BE2C (cell line): ENCODE results near the gene CES3.
"Not testable (repeated sequence)": the region's sequence is repeated elsewhere in the genome, so short reads cannot be mapped to it uniquely, and the experiment has no call there.

Experiments
- DNase-seq: peaks from one replicate; pipeline ENCODE4 v3.0.0-alpha.2; 2020
- H3K27me3 ChIP-seq: fragments of 250-450 bp; sonication (Bioruptor Pico); 2 replicates; pipeline ENCODE4 v1.5.1; 2020; ENCODE audit warnings: mild to moderate bottlenecking
- H3K36me3 ChIP-seq: fragments of 250-450 bp; sonication (Bioruptor Pico); 2 replicates; pipeline ENCODE4 v1.5.1; 2020; ENCODE audit warnings: mild to moderate bottlenecking
- H3K4me1 ChIP-seq: fragments of 250-450 bp; sonication (Bioruptor Pico); 2 replicates; pipeline ENCODE4 v1.5.1; 2020
- H3K4me3 ChIP-seq: 2 replicates; pipeline ENCODE4 v1.5.1; 2011; ENCODE audit warnings: low read depth, low read length
- H3K9me3 ChIP-seq: fragments of 250-450 bp; sonication (Bioruptor Pico); 2 replicates; pipeline ENCODE4 v1.5.1; 2020
- TF ChIP-seq, protein P1 (sequence below): IDR thresholded peaks from 2 replicates; pipeline ENCODE4 v1.5.1; 2012; ENCODE audit warnings: mild to moderate bottlenecking, low read depth, low read length

The CES3 gene

DNA sequence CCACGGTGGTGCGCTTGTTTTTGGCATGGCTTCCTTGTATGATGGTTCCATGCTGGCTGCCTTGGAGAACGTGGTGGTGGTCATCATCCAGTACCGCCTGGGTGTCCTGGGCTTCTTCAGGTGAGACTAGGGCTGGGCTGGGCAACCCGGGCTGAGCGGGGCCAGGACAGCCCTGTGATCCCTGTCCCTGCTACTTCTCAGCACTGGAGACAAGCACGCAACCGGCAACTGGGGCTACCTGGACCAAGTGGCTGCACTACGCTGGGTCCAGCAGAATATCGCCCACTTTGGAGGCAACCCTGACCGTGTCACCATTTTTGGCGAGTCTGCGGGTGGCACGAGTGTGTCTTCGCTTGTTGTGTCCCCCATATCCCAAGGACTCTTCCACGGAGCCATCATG, 20.8 kb upstream of the CES3 start:
- DNase-seq = no peak
- peaks cover 30% of the 10 kb centered on the region for H3K36me3 ChIP-seq
- H3K4me3 ChIP-seq = no peak overlapping the region
- no peaks in the 10 kb centered on the region for H3K9me3 ChIP-seq
- H3K27me3 ChIP-seq = no peaks in the 10 kb centered on the region
- H3K4me1 ChIP-seq = no peaks in the 10 kb centered on the region
- TF ChIP-seq, protein P1, sequence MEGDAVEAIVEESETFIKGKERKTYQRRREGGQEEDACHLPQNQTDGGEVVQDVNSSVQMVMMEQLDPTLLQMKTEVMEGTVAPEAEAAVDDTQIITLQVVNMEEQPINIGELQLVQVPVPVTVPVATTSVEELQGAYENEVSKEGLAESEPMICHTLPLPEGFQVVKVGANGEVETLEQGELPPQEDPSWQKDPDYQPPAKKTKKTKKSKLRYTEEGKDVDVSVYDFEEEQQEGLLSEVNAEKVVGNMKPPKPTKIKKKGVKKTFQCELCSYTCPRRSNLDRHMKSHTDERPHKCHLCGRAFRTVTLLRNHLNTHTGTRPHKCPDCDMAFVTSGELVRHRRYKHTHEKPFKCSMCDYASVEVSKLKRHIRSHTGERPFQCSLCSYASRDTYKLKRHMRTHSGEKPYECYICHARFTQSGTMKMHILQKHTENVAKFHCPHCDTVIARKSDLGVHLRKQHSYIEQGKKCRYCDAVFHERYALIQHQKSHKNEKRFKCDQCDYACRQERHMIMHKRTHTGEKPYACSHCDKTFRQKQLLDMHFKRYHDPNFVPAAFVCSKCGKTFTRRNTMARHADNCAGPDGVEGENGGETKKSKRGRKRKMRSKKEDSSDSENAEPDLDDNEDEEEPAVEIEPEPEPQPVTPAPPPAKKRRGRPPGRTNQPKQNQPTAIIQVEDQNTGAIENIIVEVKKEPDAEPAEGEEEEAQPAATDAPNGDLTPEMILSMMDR = no peak

DNA sequence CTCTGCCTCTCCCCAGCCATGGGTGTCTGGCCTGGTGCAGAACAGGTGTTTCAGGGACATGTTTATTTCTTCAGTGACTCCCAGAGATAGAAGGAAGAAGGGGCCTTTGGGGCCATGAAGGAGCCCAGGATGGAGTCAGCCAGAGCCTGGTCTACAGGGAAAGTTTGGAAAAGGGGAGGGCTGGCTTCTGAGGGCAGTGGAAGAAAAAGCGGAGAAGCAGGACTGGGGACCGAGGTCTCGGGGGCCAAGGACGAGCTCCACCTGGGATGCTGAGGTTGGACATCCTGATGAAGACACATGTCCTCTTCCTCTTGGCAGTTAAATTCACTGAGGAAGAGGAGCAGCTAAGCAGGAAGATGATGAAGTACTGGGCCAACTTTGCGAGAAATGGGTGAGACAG, 18.1 kb upstream of the CES3 start:
- DNase-seq = no peak
- Histone ChIP-seq H3K4me3 (no peak overlapping the region), H3K9me3 (no peaks in the 10 kb centered on the region), H3K27me3 (no peaks in the 10 kb centered on the region), H3K36me3 (peaks cover 30% of the 10 kb centered on the region), H3K4me1 (no peaks in the 10 kb centered on the region)
- TF ChIP-seq, protein P1 = no peak

DNA sequence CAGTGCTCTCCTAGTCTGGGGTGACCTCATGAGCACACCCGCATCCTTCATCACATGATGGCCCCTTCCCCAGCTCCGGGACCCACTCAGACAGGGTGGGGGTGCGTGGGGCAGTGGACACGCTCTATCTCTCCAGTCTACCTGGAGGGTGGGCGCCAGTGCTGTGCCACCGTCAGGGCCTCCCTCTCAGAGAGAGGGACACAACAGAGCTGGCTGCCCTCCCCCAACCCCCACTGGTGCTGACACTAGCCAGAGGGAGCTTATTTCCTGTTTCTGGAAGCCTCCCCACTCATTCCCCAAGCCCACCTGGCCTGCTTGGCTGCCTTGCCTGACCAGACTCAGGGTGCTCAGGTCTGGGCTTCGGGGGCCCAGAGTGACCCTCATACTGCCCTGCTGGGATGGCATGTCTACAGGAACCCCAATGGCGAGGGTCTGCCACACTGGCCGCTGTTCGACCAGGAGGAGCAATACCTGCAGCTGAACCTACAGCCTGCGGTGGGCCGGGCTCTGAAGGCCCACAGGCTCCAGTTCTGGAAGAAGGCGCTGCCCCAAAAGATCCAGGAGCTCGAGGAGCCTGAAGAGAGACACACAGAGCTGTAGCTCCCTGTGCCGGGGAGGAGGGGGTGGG, 17.5 kb upstream of the CES3 start:
- H3K4me3 ChIP-seq = no peak overlapping the region
- no peak for DNase-seq
- no peaks in the 10 kb centered on the region; the same call in 1 of the 2 replicates for H3K4me1 ChIP-seq
- no peaks in the 10 kb centered on the region for H3K9me3 ChIP-seq
- H3K27me3 ChIP-seq = no peaks in the 10 kb centered on the region
- peaks cover 30% of the 10 kb centered on the region for H3K36me3 ChIP-seq
- TF ChIP-seq, protein P1 = no peak

DNA sequence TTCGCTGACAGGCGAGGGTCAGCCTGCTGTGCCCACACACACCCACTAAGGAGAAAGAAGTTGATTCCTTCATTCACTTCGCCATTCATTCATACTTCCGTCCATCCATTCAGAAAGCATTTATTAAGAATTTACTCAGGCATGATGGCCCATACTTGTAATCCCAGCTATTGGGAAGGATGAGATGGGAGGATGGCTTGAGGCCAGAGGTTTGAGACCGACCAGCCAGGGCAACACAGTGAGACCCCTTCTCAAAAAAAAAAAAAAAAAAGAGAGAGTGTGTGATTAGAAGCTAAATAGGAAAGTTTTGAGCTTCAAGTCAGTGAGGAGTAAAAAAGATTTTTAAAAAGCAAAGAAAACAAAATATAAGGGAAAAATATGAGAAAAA, 17.0 kb upstream of the CES3 start:
- peaks cover 30% of the 10 kb centered on the region for H3K36me3 ChIP-seq
- TF ChIP-seq, protein P1 = no peak
- H3K4me3 ChIP-seq = no peak overlapping the region
- H3K4me1 ChIP-seq = no peaks in the 10 kb centered on the region; the same call in 1 of the 2 replicates
- H3K27me3 ChIP-seq = no peaks in the 10 kb centered on the region
- H3K9me3 ChIP-seq = no peaks in the 10 kb centered on the region
- DNase-seq = no peak

DNA sequence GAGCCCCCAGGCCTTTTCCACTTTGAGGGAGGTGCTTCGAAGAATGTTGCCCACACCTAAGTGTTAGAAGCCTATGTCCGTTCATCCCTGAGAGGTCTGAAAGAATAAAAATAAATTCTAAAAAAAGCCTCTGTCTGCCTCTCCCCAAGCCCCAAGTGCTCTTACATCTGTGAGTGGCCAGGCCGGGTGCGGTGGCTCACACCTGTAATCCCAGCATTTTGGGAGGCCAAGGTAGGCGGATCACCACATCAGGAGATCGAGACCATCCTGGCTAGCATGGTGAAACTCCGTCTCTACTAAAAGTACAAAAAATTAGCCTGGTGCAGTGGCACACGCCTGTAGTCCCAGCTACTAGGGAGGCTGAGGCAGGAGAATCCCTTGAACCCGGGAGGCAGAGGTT, 16.1 kb upstream of the CES3 start:
- not testable (repeated sequence) for H3K4me1 ChIP-seq, H3K27me3 ChIP-seq, H3K9me3 ChIP-seq, DNase-seq, H3K4me3 ChIP-seq
- H3K36me3 ChIP-seq = peaks cover 28% of the 10 kb centered on the region

DNA sequence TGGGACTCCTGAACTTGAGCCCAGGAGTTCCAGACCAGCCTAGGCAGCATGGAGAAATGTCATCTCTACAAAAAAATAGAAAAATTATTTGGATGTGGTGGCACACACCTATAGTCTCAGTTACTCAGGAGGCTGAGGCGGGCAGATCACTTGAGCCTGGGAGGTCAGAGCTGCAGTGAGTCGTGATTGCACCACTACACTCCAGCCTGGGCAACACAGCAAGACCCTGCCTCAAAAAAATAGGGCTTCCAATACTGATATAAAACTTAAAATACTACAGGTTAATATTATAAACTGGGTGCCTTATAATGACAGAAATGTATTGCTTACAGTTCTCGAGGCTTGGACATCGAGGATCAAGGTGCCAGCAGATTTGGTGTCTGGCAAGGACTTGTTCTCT, 15.1 kb upstream of the CES3 start:
- TF ChIP-seq, protein P1 = no peak
- DNase-seq = no peak
- Histone ChIP-seq H3K36me3 (peaks cover 18% of the 10 kb centered on the region), H3K9me3 (no peaks in the 10 kb centered on the region), H3K4me3 (no peak overlapping the region), H3K27me3 (no peaks in the 10 kb centered on the region), H3K4me1 (no peaks in the 10 kb centered on the region; the same call in 1 of the 2 replicates)

DNA sequence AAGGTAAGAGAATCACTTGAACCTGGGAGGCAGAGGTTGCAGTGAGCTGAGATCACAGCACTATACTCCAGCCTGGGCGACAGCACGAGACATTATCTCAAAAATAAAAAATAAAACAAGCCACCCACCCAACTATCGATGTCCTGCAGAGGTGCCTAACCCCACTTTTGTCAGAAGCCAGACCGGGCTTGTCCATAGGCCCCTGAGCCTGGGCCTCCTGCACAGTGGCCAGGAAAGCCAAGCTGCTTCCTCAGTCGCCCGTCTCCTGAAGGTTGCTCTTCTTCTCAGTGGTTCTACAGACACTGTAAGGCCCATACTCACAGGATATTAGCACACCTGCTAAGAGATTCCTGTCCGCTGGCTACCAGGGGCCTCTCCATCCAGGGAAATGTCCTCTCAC, 14.5 kb upstream of the CES3 start:
- no peaks in the 10 kb centered on the region for H3K27me3 ChIP-seq
- no peaks in the 10 kb centered on the region; the same call in 1 of the 2 replicates for H3K4me1 ChIP-seq
- H3K4me3 ChIP-seq = no peak overlapping the region
- no peak for DNase-seq
- H3K36me3 ChIP-seq = peaks cover 12% of the 10 kb centered on the region
- no peaks in the 10 kb centered on the region for H3K9me3 ChIP-seq
- TF ChIP-seq, protein P1 = no peak
